HG03432 (cell line): ENCODE results near the gene MACROD2.
"Not testable (repeated sequence)": the region's sequence is repeated elsewhere in the genome, so short reads cannot be mapped to it uniquely, and the experiment has no call there.

ENCODE experiments used
- ATAC-seq: cut with Tn5 transposase; IDR thresholded peaks from one replicate; pipeline ENCODE4 v1.9.1; 2021; ENCODE audit warnings: mild to moderate bottlenecking, moderate library complexity; ENCODE audit not compliant: unreplicated experiment

MACROD2 gene

DNA sequence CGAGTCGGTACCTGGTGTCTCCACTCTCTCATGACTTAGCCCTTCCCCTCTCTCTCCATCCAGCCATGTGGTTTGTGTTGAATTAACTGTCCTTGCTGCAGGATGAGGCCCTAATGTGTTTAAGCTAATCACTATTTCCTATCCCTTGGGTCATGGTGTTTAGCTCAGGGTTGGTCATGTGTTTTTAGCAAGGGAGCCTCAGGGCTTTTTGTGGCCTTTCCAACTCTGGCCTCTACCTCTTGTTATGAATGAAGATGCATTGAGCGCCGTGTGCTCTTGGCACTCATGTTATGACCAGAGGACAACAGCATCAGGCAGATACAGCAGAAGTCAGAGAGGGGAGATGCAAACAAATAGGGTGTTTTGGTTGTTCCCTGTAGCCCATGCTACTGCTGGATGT is 1016.3 kb downstream of the MACROD2 start:
- no peak for ATAC-seq

GRCh38 chr20:15012566-15012965 is 1017.2 kb downstream of the MACROD2 start:
- ATAC-seq, result no peak

GRCh38 chr20:15016875-15017274 is 1021.6 kb downstream of the MACROD2 start:
- ATAC-seq, result not testable (repeated sequence)

DNA sequence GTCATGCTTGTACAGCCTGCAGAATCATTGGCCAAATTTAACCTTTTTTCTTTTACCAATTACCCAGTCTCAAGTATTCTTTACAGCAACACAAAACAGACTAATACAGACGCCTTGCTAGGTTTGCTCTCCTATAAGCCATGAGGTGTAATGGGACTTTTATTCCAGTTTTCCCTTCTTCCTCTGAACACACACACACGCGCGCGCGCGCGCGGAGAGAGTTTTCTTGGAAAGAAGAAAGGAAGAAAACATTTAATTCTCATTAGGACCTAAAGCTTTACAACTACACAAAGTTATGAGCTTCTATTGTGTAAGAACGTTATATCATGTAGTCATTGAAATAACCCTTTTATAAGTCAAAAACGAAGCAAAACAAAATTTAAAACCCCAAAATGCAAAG is 1023.6 kb downstream of the MACROD2 start:
- no peak for ATAC-seq

- ATAC-seq, result no peak
Measured at GRCh38 chr20:15020845-15021244, 1025.5 kb downstream of the MACROD2 start.

GRCh38 chr20:15022921-15023320 is 1027.6 kb downstream of the MACROD2 start:
- ATAC-seq, result no peak

DNA sequence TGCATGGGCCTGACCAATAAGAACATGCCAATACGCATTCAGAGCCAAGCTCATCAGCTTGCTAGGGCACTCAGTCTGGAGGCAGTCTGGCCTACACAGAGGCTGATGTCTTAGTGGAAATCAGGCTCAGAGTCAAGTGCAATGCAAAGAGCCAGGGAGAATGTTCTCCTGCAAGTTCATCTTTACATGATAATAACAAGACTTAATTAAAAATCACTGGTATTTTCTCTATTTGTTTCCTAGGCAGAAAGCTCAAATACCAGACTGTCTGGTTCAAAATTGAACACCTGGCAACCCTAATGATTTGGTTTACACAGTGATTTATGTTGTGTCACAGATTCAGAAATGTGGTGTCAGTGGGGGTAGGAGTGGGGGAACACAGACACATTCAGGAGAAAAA is 1031.4 kb downstream of the MACROD2 start:
- ATAC-seq, result no peak

GRCh38 chr20:15030826-15031225 is 1035.5 kb downstream of the MACROD2 start:
- ATAC-seq, result no peak

DNA sequence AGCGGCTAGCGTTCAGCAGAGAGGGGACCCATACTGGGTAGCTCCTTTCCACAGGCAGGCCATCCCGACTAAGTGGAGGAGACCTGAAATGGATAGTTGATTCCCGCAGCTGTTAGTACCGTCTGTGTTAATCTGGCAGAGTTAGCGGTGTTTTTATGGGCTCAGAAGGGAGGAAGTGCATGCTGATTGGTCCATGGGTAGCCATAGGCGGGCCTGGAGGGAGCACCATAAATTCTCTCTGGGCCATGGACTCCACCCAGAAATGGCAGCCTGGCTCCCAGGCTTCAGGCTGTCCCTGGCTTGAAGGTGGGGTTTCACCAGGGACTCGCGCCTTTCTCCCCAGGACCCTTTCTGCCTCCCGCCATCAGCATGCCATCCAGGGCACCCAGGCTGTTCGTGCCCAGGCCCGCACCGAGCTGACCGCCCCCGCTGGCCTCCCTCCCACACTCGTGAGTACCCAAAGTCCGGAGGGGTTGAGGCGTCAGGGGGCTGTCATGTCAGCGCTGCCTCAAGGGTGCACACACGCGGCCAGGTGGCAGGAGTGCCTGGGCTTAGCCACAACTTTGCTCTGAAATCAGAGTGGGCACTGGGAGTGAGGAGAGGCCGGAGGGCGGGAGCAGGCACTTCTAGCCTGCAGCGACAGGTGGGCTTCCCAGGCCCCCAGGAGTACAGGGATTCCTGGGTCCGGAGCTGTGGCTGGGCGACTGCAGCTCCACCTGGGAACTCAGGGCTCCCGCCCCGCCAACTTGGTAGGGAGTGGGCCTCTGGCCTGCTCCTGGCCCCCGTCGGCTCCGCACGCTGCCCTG is 1036.4 kb downstream of the MACROD2 start:
- no peak for ATAC-seq

- ATAC-seq, result no peak
Measured at GRCh38 chr20:15032352-15032622, 1037.0 kb downstream of the MACROD2 start.

DNA sequence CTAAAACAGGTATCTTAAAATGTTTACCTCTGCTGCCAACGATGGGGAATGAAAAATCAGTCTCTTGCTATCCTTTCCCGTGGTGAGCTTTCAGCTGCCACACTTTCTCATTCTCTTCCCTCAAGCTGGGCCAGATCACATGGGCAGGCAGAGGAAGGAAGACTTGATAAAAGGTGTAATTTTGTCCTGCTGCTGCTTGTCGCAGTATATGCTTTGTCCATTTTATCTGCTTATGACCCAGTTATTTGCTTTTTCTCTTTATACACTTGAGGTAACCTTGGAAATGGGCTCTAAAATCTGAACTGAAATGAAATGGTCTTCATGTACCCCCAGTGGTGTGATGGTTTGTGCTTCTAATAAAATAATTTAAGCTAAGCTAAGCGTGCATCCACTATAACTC is 1038.0 kb downstream of the MACROD2 start:
- ATAC-seq, result no peak

DNA sequence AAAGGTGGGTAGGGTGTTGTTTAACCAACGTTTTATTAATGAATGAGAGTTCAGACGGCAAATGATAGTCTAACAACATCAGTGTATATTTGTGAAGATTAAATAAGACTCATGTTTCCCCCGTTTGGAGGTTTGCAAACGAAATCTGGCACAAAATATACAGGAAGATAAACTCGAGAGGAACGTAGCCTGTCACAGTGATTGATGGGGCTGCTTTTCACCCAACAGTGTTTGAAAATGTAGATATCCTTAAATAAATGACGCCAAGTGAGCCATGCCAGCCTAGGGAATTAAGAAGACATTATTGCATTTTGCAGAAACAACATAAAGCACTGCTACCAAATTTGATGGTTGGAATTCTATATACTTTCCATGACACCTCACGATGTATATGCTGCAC is 1038.6 kb downstream of the MACROD2 start:
- no peak for ATAC-seq

DNA sequence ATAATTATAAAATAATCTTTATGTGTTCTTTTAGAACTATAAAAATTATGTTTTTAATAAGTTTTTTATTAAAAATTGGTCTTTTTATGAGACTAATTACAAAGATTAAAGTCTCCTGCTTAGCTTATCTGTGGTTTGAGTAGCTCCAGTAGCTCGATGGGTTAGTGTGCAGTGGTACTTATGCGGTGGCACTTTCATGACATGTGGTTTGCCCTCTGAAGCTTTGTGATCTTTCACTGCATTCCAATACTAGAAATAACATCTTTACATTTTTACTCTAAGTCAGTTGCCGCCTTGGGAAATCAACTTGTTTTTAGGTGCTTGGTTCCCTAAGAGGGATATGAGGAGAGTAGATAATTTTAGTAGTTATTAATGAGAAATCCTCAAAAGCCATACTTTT is 1041.6 kb downstream of the MACROD2 start:
- ATAC-seq, result no peak

- no peak for ATAC-seq
Measured at GRCh38 chr20:15039088-15039752, 1043.9 kb downstream of the MACROD2 start.

DNA sequence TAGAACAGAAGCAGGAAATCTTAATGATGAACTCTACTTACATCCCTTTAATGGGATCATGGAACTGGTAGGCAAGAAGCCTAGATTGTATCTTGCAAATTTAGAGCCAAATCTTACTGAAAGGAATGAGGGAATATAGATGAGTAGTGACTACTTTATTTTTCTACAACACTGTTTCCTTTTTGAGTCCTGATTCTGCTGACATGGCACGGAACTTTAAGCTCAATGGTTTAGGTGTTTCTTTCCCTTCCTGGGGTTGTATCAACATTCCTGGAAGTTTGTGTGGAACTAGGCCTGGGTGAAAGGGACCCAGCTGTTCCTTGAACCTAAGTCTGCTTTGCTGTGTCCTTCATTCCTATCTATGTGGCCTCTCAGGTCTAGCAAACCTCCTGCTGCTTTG is 1047.4 kb downstream of the MACROD2 start:
- ATAC-seq, result no peak

DNA sequence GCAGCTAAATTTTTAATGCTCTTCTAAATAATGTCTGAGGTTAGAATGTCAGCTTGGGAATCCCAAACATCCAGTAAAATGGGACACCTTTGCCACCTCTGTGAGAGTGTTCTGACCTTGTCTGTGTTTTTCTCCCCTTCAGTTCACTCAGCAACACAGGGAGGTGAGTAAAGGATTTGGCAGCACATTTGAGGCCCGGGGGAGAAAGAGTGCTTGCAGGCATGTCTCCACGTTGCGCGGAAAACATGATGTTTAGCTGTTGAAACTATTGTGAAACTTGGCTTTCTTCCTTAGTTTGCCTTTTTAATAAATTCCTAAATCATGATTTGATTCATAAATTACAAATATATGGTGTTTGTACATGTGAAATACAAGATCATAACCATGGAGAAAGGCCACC is 1049.9 kb downstream of the MACROD2 start:
- no peak for ATAC-seq

GRCh38 chr20:15047042-15047441 is 1051.7 kb downstream of the MACROD2 start:
- no peak for ATAC-seq

DNA sequence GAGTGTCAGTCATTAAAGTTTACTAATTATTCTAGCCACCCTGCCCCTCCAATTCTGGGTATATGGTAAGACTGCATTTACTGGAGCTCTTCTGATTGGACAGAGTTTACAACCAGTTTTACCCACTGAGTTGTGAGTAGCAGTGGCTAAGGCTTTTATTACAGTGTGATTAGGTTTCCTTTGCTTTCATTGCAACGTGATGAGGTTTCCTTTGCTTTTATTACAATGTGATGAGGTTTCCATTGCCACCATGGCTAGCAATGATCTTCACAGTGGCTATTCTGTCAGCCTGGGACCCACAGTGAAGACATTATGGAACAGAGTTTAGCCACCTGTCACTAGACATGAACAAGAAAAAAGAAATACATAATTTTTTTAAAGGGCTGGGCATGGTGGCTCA is 1052.3 kb downstream of the MACROD2 start:
- ATAC-seq, result no peak

- no peak for ATAC-seq
Measured at GRCh38 chr20:15056246-15056645, 1060.9 kb downstream of the MACROD2 start.

DNA sequence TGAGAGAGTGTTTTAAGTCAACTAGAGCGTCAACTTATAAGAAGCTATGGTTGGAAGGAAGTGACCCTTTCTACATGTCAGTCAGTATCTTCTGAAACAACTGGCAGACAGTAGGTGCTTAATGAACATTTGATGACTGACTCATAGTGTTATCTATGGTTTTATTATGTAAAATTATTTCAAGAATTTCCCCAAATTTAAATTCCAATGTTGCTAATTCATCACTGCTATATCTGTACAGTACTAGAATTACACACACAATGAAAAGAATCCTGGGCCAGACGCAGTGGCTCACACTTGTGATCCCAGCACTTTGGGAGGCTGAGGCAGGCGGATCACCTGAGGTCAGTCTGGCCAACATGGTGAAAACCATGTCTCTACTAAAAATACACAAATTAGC is 1063.5 kb downstream of the MACROD2 start:
- ATAC-seq, result no peak

GRCh38 chr20:15059438-15059837 is 1064.1 kb downstream of the MACROD2 start:
- no peak for ATAC-seq

DNA sequence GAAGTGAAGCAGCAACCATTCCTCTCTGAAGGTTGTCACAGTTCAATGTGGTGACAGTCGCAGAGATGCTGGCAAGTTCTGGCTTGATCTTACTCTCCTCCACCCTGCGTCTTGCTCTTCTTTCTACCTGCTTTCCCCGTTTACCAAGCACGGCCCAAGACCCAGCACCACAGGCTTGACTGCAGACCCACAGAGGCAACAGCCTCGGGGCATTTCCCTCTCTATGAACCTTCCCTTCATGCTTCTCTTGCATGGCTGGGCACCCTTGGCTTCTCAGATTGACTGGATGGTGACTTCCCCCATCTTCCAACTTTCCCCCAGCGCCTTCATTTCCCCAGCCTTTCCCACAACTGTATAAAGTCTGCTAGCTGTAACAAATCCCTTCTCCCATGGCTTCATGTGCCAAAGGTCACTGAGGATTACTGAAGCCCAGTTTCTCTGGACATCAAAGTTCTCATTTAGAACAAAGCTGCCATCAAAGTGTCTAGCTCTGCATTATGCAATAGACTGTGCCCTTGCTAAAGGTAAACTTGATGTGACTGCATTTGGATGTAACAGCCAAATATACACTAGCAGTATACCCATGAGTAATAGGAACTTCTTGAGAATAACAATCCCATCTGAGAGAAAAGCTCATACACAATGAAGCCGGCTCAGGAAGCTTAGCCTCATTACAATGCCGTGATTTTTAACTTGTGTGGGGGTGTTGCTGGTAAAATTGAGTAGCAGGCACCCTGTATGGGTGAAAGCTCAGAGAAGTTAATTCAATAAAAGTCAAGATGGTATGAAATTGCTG is 1065.1 kb downstream of the MACROD2 start:
- no peak for ATAC-seq
